H1 (cell line): ENCODE results near the gene MAP1B. TPM values are rescaled to one million over a fixed set of nuclear protein-coding genes. Genes with fewer than 3 reads are reported as not detected.

Experiments used
- CTCF ChIA-PET: fragments of 300-600 bp; sonication (Branson Sonifier 250); formaldehyde crosslinking; loops from one replicate; lab custom pipeline; 2021; ENCODE audit not compliant: partially characterized antibody; lab: Charles Lee
- POLR2A ChIA-PET: fragments of 300-600 bp; sonication (Branson Sonifier 250); formaldehyde crosslinking; loops from one replicate; lab custom pipeline; 2021; ENCODE audit warnings: inconsistent platforms; ENCODE audit not compliant: partially characterized antibody; lab: Charles Lee
- DNase-seq, 2 experiments: peaks; one replicate each; pipeline versions ENCODE4 v3.0.0 to v3.0.0-alpha.2; 2010 to 2022; ENCODE audit warnings: low spot score in 2 of 2, low read depth in 1 of 2, mixed read lengths in 1 of 2
- FAIRE-seq: peaks from 2 replicates; lab custom pipeline; 2011; peaks lifted over from hg19 to GRCh38; lab: Jason Lieb, UNC
- H2AFZ ChIP-seq: 2 replicates; pipeline ENCODE4 v1.8.1; 2012; ENCODE audit warnings: low read length, inconsistent platforms
- H2AK5ac ChIP-seq: 2 replicates; pipeline ENCODE4 v1.6.1; 2013; ENCODE audit warnings: low read depth, low read length
- H2BK120ac ChIP-seq: replicated peaks from 2 replicates; pipeline ENCODE3; 2013; ENCODE audit warnings: low read depth, low read length, inconsistent platforms
- H2BK12ac ChIP-seq: 2 replicates; pipeline ENCODE4 v1.6.1; 2013; ENCODE audit warnings: low read depth, low read length
- H2BK15ac ChIP-seq: 2 replicates; pipeline ENCODE4 v1.6.1; 2013; ENCODE audit warnings: low read length
- H2BK20ac ChIP-seq: 2 replicates; pipeline ENCODE4 v1.6.1; 2013; ENCODE audit warnings: low read length
- H2BK5ac ChIP-seq: 2 replicates; pipeline ENCODE4 v1.6.1; 2013; ENCODE audit warnings: low read depth, low read length
- H3K14ac ChIP-seq: 2 replicates; pipeline ENCODE4 v1.6.1; 2013; ENCODE audit warnings: inconsistent platforms; ENCODE audit not compliant: insufficient read length
- H3K18ac ChIP-seq: 2 replicates; pipeline ENCODE4 v1.6.1; 2013; ENCODE audit warnings: low read length; ENCODE audit errors: extremely low read depth
- H3K23ac ChIP-seq: 2 replicates; pipeline ENCODE4 v1.6.1; 2013; ENCODE audit warnings: inconsistent platforms; ENCODE audit not compliant: insufficient read length
- H3K23me2 ChIP-seq: 2 replicates; pipeline ENCODE4 v1.6.1; 2013; ENCODE audit warnings: low read depth, low read length
- H3K27ac ChIP-seq: 2 replicates; pipeline ENCODE4 v1.6.1; 2011; ENCODE audit warnings: low read depth, low read length, inconsistent platforms
- H3K27me3 ChIP-seq, 4 experiments: replicated peaks in 1 of 4; 1 replicate in 1 of 4; 2 replicates in 3 of 4; pipeline versions ENCODE4 v1.6.1 to v1.8.1; 2011 to 2013; ENCODE audit warnings: low read length in 3 of 4, mild to moderate bottlenecking in 3 of 4, inconsistent platforms in 2 of 4, mixed read lengths in 2 of 4, moderate library complexity in 1 of 4; ENCODE audit not compliant: control insufficient read depth in 3 of 4, insufficient read depth in 3 of 4; ENCODE audit errors: extremely low read depth in 1 of 4
- H3K36me3 ChIP-seq, 4 experiments: 2 replicates each; pipeline versions ENCODE4 v1.6.1 to v1.8.1; 2011 to 2013; ENCODE audit warnings: mild to moderate bottlenecking in 4 of 4, low read length in 3 of 4, moderate library complexity in 2 of 4, control low read depth in 1 of 4, inconsistent platforms in 1 of 4; ENCODE audit not compliant: insufficient read depth in 4 of 4, control insufficient read depth in 2 of 4
- H3K4ac ChIP-seq: replicated peaks from 2 replicates; pipeline ENCODE3; 2013; ENCODE audit warnings: low read length, low read depth, mixed read lengths, inconsistent platforms; ENCODE audit not compliant: insufficient read length
- H3K4me1 ChIP-seq, 4 experiments: replicated peaks in 1 of 4; 1 replicate in 1 of 4; 2 replicates in 3 of 4; pipeline versions ENCODE4 v1.6.1 to v1.8.1; 2011 to 2013; ENCODE audit warnings: low read length in 3 of 4, inconsistent platforms in 2 of 4, mixed read lengths in 1 of 4; ENCODE audit not compliant: insufficient read depth in 4 of 4, control insufficient read depth in 3 of 4
- H3K4me2 ChIP-seq, 2 experiments: 2 replicates each; pipeline versions ENCODE4 v1.6.1 to v1.8.1; 2011 to 2013; ENCODE audit warnings: low read depth in 2 of 2, low read length in 2 of 2, control low read depth in 1 of 2, inconsistent platforms in 1 of 2, mild to moderate bottlenecking in 1 of 2; ENCODE audit not compliant: insufficient read depth in 1 of 2
- H3K4me3 ChIP-seq, 4 experiments: fragments of 200-600, 300-600 bp in 1 of 4; sonication (generic), shearing (Covaris generic), sonication (Bioruptor Twin) in 1 of 4; 2 replicates each; pipeline versions ENCODE4 v1.5.1 to v1.8.1; 2011 to 2016; ENCODE audit warnings: low read length in 4 of 4, low read depth in 3 of 4, control low read depth in 2 of 4, inconsistent platforms in 2 of 4, mild to moderate bottlenecking in 2 of 4, mixed read lengths in 1 of 4, moderate library complexity in 1 of 4; ENCODE audit not compliant: insufficient read depth in 2 of 4; ENCODE audit errors: extremely low read depth in 1 of 4
- H3K56ac ChIP-seq: replicated peaks from 2 replicates; pipeline ENCODE3; 2013; ENCODE audit warnings: low read depth, mild to moderate bottlenecking, mixed read lengths, low read length, inconsistent platforms; ENCODE audit not compliant: insufficient read length
- H3K79me1 ChIP-seq: 2 replicates; pipeline ENCODE4 v1.6.1; 2013; ENCODE audit warnings: low read depth, low read length, control low read depth
- H3K79me2 ChIP-seq, 2 experiments: 2 replicates each; pipeline versions ENCODE4 v1.6.1 to v1.8.1; 2012 to 2013; ENCODE audit warnings: low read length in 2 of 2, mild to moderate bottlenecking in 2 of 2, inconsistent platforms in 1 of 2; ENCODE audit not compliant: insufficient read depth in 2 of 2, control insufficient read depth in 1 of 2
- H3K9ac ChIP-seq, 4 experiments: replicated peaks in 1 of 4; 1 replicate in 1 of 4; 2 replicates in 3 of 4; pipeline versions ENCODE4 v1.6.1 to v1.8.1; 2011 to 2013; ENCODE audit warnings: low read depth in 3 of 4, low read length in 3 of 4, control low read depth in 2 of 4, mild to moderate bottlenecking in 2 of 4, moderate library complexity in 2 of 4, inconsistent platforms in 1 of 4; ENCODE audit errors: extremely low read depth in 1 of 4
- H3K9me3 ChIP-seq, 2 experiments: 2 replicates each; pipeline versions ENCODE4 v1.6.1 to v1.8.1; 2012 to 2013; ENCODE audit warnings: mild to moderate bottlenecking in 2 of 2, moderate library complexity in 2 of 2, control low read depth in 1 of 2, inconsistent platforms in 1 of 2, low read depth in 1 of 2, low read length in 1 of 2, mixed read lengths in 1 of 2; ENCODE audit not compliant: insufficient read depth in 2 of 2
- H4K20me1 ChIP-seq, 2 experiments: replicated peaks in 1 of 2; 2 replicates each; pipeline versions ENCODE3 to v1.8.1; 2011 to 2013; ENCODE audit warnings: inconsistent platforms in 2 of 2, low read length in 2 of 2, mild to moderate bottlenecking in 1 of 2; ENCODE audit not compliant: insufficient read depth in 2 of 2, control insufficient read depth in 1 of 2
- H4K5ac ChIP-seq: 2 replicates; pipeline ENCODE4 v1.6.1; 2013; ENCODE audit warnings: low read length, low read depth, mixed read lengths, inconsistent platforms; ENCODE audit not compliant: insufficient read length
- H4K8ac ChIP-seq: 2 replicates; pipeline ENCODE4 v1.8.0; 2013; ENCODE audit warnings: mild to moderate bottlenecking, moderate library complexity, low read length, inconsistent platforms; ENCODE audit not compliant: insufficient read depth; ENCODE audit errors: extremely low read depth
- H4K91ac ChIP-seq: replicated peaks from 2 replicates; pipeline ENCODE3; 2013; ENCODE audit warnings: low read length, mixed read lengths, inconsistent platforms; ENCODE audit not compliant: insufficient read length
- NANOG ChIP-seq: IDR thresholded peaks from 2 replicates; pipeline ENCODE4 v1.6.1; 2011; ENCODE audit warnings: low read length, low read depth, mild to moderate bottlenecking, inconsistent platforms; ENCODE audit not compliant: insufficient read depth, poor library complexity, severe bottlenecking
- SUZ12 ChIP-seq: fragments of 200-600 bp; sonication (generic); IDR thresholded peaks from 2 replicates; pipeline ENCODE4 v1.6.1; 2012; ENCODE audit warnings: mild to moderate bottlenecking, inconsistent platforms, low read length, moderate library complexity, mixed read lengths
- WGBS, 2 experiments: shearing (Covaris generic) in 1 of 2; methylation state at CpG; one replicate each; pipeline versions ENCODE4 v1.1.6 to v1.1.7; 2013 to 2015; ENCODE audit warnings: low lambda C conversion rate in 2 of 2, mixed read lengths in 2 of 2, inconsistent platforms in 1 of 2, low coverage in 1 of 2, missing lambda C conversion rate in 1 of 2; ENCODE audit not compliant: insufficient replicate concordance in 2 of 2, insufficient coverage in 1 of 2, insufficient read length in 1 of 2; ENCODE audit errors: extremely low coverage in 1 of 2, missing lambda C conversion rate in 1 of 2; 5-methylcytosine and 5-hydroxymethylcytosine counted together
- polyA plus RNA-seq, 7 experiments: library from polyadenylated mRNA; depleted of rRNA in 3 of 7; stranded (reverse) in 5 of 7; unstranded in 2 of 7; fragments of >200 nt in 5 of 7; fragments of 200-250 nt in 2 of 7; gene quantifications; 1 replicate in 5 of 7; 2 replicates in 1 of 7; 4 replicates in 1 of 7; pipeline versions ENCODE4 v1.2.1 to v1.2.3, GENCODE V29; 2011 to 2013; ENCODE audit warnings: missing spikeins in 2 of 7, mixed read lengths in 2 of 7
- total RNA-seq: library from RNA; stranded (reverse); fragmentation: NEBNext Ultra II Directional; extraction: Animal tissue kit (Norgen Biotek cat#: 25700); gene quantifications from 2 replicates; pipeline ENCODE4 v1.2.1, GENCODE V29; 2021

MAP1B gene
- total and polyA plus RNA-seq, 2 of the 8 experiments (the other 6 are each of a cell fraction or from before 2014, with no cell fraction given) = 24.5 to 120 TPM

DNA sequence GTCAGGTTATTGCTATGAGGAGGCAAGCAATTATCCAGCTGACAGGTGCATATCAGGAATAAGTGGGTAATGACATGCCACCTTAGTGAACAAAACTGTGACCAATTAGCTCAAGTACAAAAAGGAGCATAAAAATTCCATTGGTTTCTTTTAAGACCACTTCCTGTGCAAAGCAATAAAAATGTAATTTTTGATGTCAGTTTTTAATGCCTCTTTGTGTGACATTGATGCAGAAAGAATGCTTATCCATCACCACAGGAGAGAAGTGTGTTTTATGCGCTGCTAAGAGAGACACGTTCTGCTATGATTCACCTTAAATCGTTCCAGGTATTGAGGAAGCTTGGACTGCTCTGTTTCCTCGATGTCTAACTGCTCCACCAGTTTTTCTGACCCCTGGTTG, 116.1 kb downstream of the MAP1B start:
- TF ChIP-seq NANOG (no peak), SUZ12 (no peak)
- ChIA-PET CTCF (interaction anchor here (1.0 to 2.4 kb wide), 5 partner anchors 19 to 59 kb away, joined by 3 to 7 read pairs (median 6); no protein-coding TSS in a partner anchor), POLR2A (interaction anchor here (1.2 to 1.3 kb wide), 2 partner anchors 10 to 13 kb away, joined by 3 to 4 read pairs; no protein-coding TSS in a partner anchor)
- H3K18ac ChIP-seq = no peak overlapping the region
- no peak overlapping the region for H2BK12ac ChIP-seq
- no peak overlapping the region for H3K4me2 ChIP-seq
- no peak overlapping the region for H3K4ac ChIP-seq
- no peak overlapping the region for H3K27ac ChIP-seq
- no peaks in the 10 kb centered on the region for H3K9me3 ChIP-seq
- H4K8ac ChIP-seq = no peak overlapping the region
- no peaks in the 10 kb centered on the region; the same call in 1 of the 2 replicates for H3K79me1 ChIP-seq
- FAIRE-seq (no peak), DNase-seq (no peak)
- H2BK20ac ChIP-seq = no peak overlapping the region
- no peak overlapping the region for H3K14ac ChIP-seq
- no peak overlapping the region for H2BK5ac ChIP-seq
- no peak overlapping the region for H3K56ac ChIP-seq
- no peaks in the 10 kb centered on the region for H4K20me1 ChIP-seq
- no peak overlapping the region for H3K23ac ChIP-seq
- H2BK120ac ChIP-seq = no peak overlapping the region
- H3K23me2 ChIP-seq = no peaks in the 10 kb centered on the region
- H2AK5ac ChIP-seq = no peak overlapping the region
- no peak overlapping the region for H2AFZ ChIP-seq
- H3K79me2 ChIP-seq = no peaks in the 10 kb centered on the region
- H3K27me3 ChIP-seq = no peaks in the 10 kb centered on the region
- H3K9ac ChIP-seq = no peak overlapping the region
- 92% methylated on average over 4 of the region's 4 CpGs; no CpG with 5 or more reads in 1 of the 2 experiments for WGBS, 2 experiments
- H3K36me3 ChIP-seq = peaks cover 24 to 72% (median 57%) of the 10 kb centered on the region in 4 experiments; a peak in 7 of 8 replicates
- H3K4me3 ChIP-seq = no peak overlapping the region
- no peak overlapping the region for H4K91ac ChIP-seq
- no peak overlapping the region for H4K5ac ChIP-seq
- H3K4me1 ChIP-seq = no peaks in the 10 kb centered on the region
- H2BK15ac ChIP-seq = no peak overlapping the region
